Chondrocyte (in vitro differentiated cells): ENCODE data around the gene GNB5. TPM values are rescaled to one million over a fixed set of nuclear protein-coding genes. Genes with fewer than 3 reads are reported as not detected.
"Not testable (repeated sequence)": the region's sequence is repeated elsewhere in the genome, so short reads cannot be mapped to it uniquely, and the experiment has no call there.

ENCODE experiments used
- DNase-seq: peaks from one replicate; pipeline ENCODE4 v3.0.0; 2021; ENCODE audit warnings: mixed read lengths, low spot score
- H3K27ac Mint-ChIP-seq: one replicate; pipeline ENCODE4 v1.8.0; 2021; ENCODE audit warnings: mild to moderate bottlenecking, moderate library complexity, mixed read lengths; ENCODE audit not compliant: unreplicated experiment
- H3K27me3 Mint-ChIP-seq: 2 replicates; pipeline ENCODE4 v1.8.0; 2021; ENCODE audit warnings: low read depth, mixed read lengths
- H3K36me3 Mint-ChIP-seq: 2 replicates; pipeline ENCODE4 v1.8.0; 2021; ENCODE audit warnings: low read depth, mixed read lengths
- H3K4me1 Mint-ChIP-seq: 2 replicates; pipeline ENCODE4 v1.8.0; 2021; ENCODE audit warnings: low read depth, mild to moderate bottlenecking, mixed read lengths
- H3K4me3 Mint-ChIP-seq: one replicate; pipeline ENCODE4 v1.8.0; 2021; ENCODE audit warnings: mild to moderate bottlenecking, moderate library complexity, mixed read lengths; ENCODE audit not compliant: unreplicated experiment
- H3K9me3 Mint-ChIP-seq: 2 replicates; pipeline ENCODE4 v1.8.0; 2021; ENCODE audit warnings: low read depth, mixed read lengths
- long read RNA-seq: library from polyadenylated mRNA; stranded (forward); transcript quantifications from one replicate; pipeline ENCODE4 v2.0.0, GENCODE V29; 2021
- total RNA-seq: library from RNA; stranded (reverse); gene quantifications from 3 replicates; pipeline ENCODE4 v1.2.1, GENCODE V29; 2021
- TF ChIP-seq, protein P1 (sequence below): fragments of 200-600 bp; sonication (generic); IDR thresholded peaks from 2 replicates; pipeline ENCODE4 v1.5.0; 2021; ENCODE audit warnings: antibody characterized with exemption, mild to moderate bottlenecking, moderate library complexity

Gene GNB5
- 25.7 to 28.9 TPM (median 26.9 TPM) in 3 replicates for total RNA-seq
- long read RNA-seq, transcript GNB5-202 (11 exons, 1,735 nt) = major isoform, 87 of 101 reads
- long read RNA-seq, partial matches to known transcripts = 3 of 101 reads
- long read RNA-seq, other reads (novel, unspliced or antisense) = 10 of 101 reads

DNA sequence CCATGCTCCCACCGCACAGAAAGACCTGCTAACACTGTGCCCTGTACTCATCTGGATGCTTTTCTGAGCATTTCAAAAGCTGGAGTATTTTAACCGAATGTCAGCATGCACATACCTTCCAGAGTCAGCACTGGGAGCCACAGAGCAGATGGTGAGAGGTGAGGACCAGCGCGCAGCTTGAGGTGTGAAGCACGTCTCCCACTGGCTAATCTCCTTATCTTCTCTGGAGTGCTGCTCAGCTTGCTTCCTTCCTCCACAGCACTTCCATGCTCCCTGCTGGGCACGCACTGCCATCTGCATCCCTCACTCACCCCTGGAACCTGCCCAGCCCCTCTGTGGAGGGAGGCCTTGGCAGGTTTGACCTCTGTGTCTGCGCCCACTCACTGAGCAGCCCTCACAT, at the start of gene GNB5:
Gene GNB5, minus strand, starts transcription at position 186 of the 400 bp plus-strand sequence. CDS start 6,716 bp downstream, outside the sequence.
- TF ChIP-seq, protein P1, sequence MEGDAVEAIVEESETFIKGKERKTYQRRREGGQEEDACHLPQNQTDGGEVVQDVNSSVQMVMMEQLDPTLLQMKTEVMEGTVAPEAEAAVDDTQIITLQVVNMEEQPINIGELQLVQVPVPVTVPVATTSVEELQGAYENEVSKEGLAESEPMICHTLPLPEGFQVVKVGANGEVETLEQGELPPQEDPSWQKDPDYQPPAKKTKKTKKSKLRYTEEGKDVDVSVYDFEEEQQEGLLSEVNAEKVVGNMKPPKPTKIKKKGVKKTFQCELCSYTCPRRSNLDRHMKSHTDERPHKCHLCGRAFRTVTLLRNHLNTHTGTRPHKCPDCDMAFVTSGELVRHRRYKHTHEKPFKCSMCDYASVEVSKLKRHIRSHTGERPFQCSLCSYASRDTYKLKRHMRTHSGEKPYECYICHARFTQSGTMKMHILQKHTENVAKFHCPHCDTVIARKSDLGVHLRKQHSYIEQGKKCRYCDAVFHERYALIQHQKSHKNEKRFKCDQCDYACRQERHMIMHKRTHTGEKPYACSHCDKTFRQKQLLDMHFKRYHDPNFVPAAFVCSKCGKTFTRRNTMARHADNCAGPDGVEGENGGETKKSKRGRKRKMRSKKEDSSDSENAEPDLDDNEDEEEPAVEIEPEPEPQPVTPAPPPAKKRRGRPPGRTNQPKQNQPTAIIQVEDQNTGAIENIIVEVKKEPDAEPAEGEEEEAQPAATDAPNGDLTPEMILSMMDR = no peak
- H3K4me3 Mint-ChIP-seq = no peak within 1 kb of the TSS
- no peaks in the 10 kb centered on the region for H3K36me3 Mint-ChIP-seq
- no peaks in the 10 kb centered on the region for H3K27me3 Mint-ChIP-seq
- DNase-seq = no peak
- peaks cover 9% of the 10 kb centered on the region for H3K4me1 Mint-ChIP-seq
- no peaks in the 10 kb centered on the region for H3K9me3 Mint-ChIP-seq
- no peak within 1 kb of the TSS for H3K27ac Mint-ChIP-seq

GRCh38 chr15:52240166-52240565, 49.0 kb upstream of the GNB5 start:
- Mint-ChIP-seq H3K27ac (no peak overlapping the region), H3K9me3 (no peaks in the 10 kb centered on the region), H3K4me1 (peaks cover 4% of the 10 kb centered on the region), H3K4me3 (no peak overlapping the region), H3K27me3 (no peaks in the 10 kb centered on the region), H3K36me3 (no peaks in the 10 kb centered on the region)
- no peak for DNase-seq
- TF ChIP-seq, protein P1 = no peak

DNA sequence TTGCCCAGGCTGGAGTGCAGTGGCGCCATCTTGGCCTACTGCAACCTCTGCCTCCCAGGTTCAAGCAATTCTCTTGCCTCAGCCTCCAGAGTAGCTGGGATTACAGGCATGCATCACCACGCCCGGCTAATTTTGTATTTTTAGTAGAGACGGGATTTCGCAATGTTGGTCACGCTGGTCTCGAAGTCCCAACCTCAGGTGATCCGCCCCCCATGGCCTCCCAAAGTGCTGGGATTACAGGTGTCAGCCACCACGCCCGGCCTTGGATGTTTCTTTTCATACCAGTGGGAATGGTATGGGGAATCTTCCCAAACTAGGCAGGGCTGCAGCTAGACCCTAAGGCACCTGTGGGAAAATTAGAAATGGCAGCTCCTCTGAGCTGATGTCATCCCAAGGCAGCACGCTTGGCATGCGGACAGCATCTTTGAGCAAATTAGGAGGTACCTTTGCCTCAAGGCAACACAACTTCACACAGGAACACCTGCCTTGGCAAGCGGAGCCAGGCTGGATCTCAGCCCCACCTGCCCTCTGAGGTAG, 47.9 kb upstream of the GNB5 start:
- H3K4me3 Mint-ChIP-seq, H3K36me3 Mint-ChIP-seq, DNase-seq, H3K27ac Mint-ChIP-seq, H3K27me3 Mint-ChIP-seq, H3K9me3 Mint-ChIP-seq, H3K4me1 Mint-ChIP-seq: not testable (repeated sequence)

DNA sequence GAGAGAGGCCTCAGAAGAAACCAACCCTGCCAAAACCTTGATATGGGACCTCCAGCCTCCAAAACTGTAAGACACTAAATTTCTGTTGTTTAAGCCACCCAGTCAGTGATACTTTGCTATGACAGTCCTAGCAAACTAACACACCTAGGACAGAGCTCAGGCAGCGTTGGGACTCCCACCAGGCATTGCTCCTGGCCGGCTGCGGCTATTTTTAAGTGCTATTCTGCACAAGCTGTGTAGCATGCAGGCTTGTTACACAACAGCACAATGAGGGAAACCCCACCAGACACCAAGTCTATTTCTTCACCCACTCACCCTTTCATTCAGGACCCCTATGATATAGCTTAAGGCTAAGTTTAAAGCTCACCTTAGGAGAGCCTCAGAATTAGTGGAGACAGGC, 47.0 kb upstream of the GNB5 start:
- no peak for DNase-seq
- H3K27ac Mint-ChIP-seq = no peak overlapping the region
- TF ChIP-seq, protein P1 = no peak
- H3K27me3 Mint-ChIP-seq = no peaks in the 10 kb centered on the region
- H3K4me1 Mint-ChIP-seq = peaks cover 12% of the 10 kb centered on the region
- H3K36me3 Mint-ChIP-seq = no peaks in the 10 kb centered on the region
- no peak overlapping the region for H3K4me3 Mint-ChIP-seq
- no peaks in the 10 kb centered on the region for H3K9me3 Mint-ChIP-seq

GRCh38 chr15:52236013-52236412, 44.8 kb upstream of the GNB5 start:
- no peaks in the 10 kb centered on the region for H3K36me3 Mint-ChIP-seq
- no peak overlapping the region for H3K4me3 Mint-ChIP-seq
- no peak for DNase-seq
- TF ChIP-seq, protein P1 = no peak
- no peak overlapping the region for H3K27ac Mint-ChIP-seq
- no peaks in the 10 kb centered on the region for H3K9me3 Mint-ChIP-seq
- no peaks in the 10 kb centered on the region for H3K27me3 Mint-ChIP-seq
- H3K4me1 Mint-ChIP-seq = peaks cover 22% of the 10 kb centered on the region
